BE2C (cell line): ENCODE results near the gene PRKCZ.

Source experiments
- DNase-seq: peaks from one replicate; pipeline ENCODE4 v3.0.0-alpha.2; 2020
- H3K27me3 ChIP-seq: fragments of 250-450 bp; sonication (Bioruptor Pico); 2 replicates; pipeline ENCODE4 v1.5.1; 2020; ENCODE audit warnings: mild to moderate bottlenecking
- H3K36me3 ChIP-seq: fragments of 250-450 bp; sonication (Bioruptor Pico); 2 replicates; pipeline ENCODE4 v1.5.1; 2020; ENCODE audit warnings: mild to moderate bottlenecking
- H3K4me1 ChIP-seq: fragments of 250-450 bp; sonication (Bioruptor Pico); 2 replicates; pipeline ENCODE4 v1.5.1; 2020
- H3K4me3 ChIP-seq: 2 replicates; pipeline ENCODE4 v1.5.1; 2011; ENCODE audit warnings: low read depth, low read length
- H3K9me3 ChIP-seq: fragments of 250-450 bp; sonication (Bioruptor Pico); 2 replicates; pipeline ENCODE4 v1.5.1; 2020
- TF ChIP-seq, protein P1 (sequence below): IDR thresholded peaks from 2 replicates; pipeline ENCODE4 v1.5.1; 2012; ENCODE audit warnings: mild to moderate bottlenecking, low read depth, low read length

The PRKCZ gene

DNA sequence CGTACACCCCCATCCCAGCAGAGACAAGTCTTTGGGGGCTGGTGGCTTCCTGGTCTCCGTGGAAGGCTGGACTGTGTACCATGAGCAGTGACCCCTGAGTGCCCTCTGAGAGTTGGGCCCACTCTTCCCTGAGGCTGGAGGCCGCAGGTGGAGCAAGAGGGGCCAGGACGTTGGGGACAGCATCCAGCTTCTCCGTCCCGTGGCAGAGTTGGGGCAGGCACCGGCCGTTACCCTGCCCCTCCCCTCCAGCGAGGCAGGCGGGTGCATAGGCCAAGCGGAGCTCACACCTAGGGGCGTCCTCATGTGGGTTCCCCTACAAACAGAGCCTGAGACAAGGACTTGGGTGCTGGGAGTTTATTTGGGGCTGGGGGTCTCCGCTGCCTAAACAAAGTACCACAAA is 17.0 kb upstream of the PRKCZ start:
- no peak for DNase-seq
- no peaks in the 10 kb centered on the region for H3K4me1 ChIP-seq
- H3K9me3 ChIP-seq: no peaks in the 10 kb centered on the region
- H3K4me3 ChIP-seq: no peak overlapping the region
- peaks cover 43% of the 10 kb centered on the region for H3K27me3 ChIP-seq
- TF ChIP-seq, protein P1, sequence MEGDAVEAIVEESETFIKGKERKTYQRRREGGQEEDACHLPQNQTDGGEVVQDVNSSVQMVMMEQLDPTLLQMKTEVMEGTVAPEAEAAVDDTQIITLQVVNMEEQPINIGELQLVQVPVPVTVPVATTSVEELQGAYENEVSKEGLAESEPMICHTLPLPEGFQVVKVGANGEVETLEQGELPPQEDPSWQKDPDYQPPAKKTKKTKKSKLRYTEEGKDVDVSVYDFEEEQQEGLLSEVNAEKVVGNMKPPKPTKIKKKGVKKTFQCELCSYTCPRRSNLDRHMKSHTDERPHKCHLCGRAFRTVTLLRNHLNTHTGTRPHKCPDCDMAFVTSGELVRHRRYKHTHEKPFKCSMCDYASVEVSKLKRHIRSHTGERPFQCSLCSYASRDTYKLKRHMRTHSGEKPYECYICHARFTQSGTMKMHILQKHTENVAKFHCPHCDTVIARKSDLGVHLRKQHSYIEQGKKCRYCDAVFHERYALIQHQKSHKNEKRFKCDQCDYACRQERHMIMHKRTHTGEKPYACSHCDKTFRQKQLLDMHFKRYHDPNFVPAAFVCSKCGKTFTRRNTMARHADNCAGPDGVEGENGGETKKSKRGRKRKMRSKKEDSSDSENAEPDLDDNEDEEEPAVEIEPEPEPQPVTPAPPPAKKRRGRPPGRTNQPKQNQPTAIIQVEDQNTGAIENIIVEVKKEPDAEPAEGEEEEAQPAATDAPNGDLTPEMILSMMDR: no peak
- H3K36me3 ChIP-seq: no peaks in the 10 kb centered on the region

DNA sequence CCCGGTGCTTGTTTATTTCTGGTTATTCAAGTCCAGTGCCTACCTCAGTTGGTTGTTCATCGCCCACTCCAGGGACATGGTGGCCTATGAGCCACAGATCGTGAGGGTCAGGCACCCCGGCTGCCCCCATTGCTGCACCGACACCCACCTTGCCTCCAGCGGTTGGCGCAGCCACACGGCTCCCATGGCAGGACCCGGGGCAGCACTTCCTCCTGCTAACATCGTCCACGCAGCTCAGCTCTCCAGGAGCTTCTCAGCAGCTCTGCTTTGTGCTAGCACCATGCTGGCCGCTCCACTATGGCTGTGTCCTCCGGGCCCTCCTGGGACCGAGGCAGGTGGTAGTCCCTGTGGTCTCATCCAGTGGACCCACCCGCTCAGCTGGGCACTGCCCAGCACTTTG is 13.9 kb upstream of the PRKCZ start:
- Histone ChIP-seq H3K27me3 (peaks cover 55% of the 10 kb centered on the region), H3K4me1 (no peaks in the 10 kb centered on the region)
- no peak for DNase-seq

DNA sequence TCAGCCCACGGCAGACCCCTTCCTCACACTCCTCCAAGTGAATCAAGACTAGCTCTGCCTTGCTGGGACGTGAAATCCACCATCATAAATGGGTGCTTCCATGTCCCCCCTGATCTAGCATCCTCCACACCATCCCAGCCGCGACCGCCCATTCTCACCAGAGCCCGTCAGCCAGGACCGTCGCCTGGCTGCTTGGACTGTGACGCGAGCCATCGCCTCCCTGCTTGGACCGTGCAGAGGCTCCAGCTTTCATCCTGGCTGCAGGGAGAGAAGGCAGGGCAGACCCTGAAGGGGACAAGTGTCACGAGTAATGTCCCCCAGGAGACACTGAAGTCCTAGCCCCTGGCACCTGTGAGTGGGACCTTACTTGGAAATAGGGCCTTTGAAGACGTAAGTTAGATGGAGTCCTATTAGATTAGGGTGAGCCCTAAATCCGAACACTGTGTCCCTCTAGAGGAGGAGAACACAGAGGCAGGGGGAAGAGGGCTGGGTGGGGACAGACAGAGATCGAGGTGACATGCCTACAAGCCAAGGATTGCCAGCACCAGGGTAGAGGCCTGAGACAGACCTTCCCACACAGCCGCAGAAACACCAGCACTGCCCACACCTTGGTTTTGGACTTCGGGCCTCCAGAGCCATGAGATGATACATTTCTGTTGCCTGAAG is 12.8 kb upstream of the PRKCZ start:
- Histone ChIP-seq H3K4me3 (no peak overlapping the region), H3K9me3 (no peaks in the 10 kb centered on the region), H3K27me3 (peaks cover 47% of the 10 kb centered on the region), H3K4me1 (no peaks in the 10 kb centered on the region), H3K36me3 (no peaks in the 10 kb centered on the region)
- TF ChIP-seq, protein P1: no peak
- DNase-seq: no peak

More for the DNA sequence above, 13.9 kb upstream of the PRKCZ start:
- Histone ChIP-seq H3K36me3 (no peaks in the 10 kb centered on the region), H3K4me3 (no peak overlapping the region), H3K9me3 (no peaks in the 10 kb centered on the region)
- TF ChIP-seq, protein P1: no peak

DNA sequence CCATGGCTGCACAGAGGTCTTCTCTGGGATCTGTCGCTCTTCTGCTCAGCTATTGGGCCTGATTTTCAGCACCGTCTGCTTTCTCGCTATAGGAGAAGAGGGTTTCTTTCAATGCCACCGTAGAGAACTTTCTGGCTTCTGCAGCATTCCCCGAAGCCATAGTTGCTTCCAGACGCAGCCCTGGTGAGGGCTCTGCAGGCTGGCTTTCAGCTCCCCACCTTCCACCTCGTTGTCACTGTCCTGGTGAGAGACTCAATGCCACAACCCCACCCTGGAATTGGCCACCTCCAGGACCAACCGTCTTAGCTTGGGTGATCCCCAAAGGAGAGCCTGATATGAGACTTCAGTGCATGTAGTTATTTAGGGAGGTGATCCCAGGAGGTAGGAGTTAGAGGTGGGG is 12.0 kb upstream of the PRKCZ start:
- no peaks in the 10 kb centered on the region for H3K4me1 ChIP-seq
- no peaks in the 10 kb centered on the region for H3K36me3 ChIP-seq
- H3K9me3 ChIP-seq: no peaks in the 10 kb centered on the region
- DNase-seq: no peak
- peaks cover 45% of the 10 kb centered on the region for H3K27me3 ChIP-seq
- H3K4me3 ChIP-seq: no peak overlapping the region
- TF ChIP-seq, protein P1: no peak

DNA sequence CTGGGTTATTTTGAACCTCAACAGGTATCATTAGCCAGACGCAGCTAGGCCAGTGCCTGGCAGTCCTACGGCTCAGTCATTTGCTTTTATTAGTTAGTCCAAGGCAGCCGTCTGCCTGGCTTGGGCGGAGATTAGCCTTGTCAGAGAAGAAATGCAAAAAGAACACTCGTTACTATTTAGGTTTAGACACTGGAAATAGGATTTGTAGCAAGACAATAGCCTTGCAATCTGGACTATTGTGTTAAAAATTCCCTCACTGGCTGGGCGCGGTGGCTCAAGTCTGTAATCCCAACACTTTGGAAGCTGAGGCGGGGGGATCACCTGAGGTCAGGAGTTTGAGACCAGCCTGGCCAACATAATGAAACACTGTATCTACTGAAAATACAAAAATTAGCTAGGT is 11.0 kb upstream of the PRKCZ start:
- Histone ChIP-seq H3K4me1 (no peaks in the 10 kb centered on the region), H3K9me3 (no peaks in the 10 kb centered on the region), H3K4me3 (no peak overlapping the region), H3K27me3 (peaks cover 36% of the 10 kb centered on the region), H3K36me3 (no peaks in the 10 kb centered on the region)
- TF ChIP-seq, protein P1: no peak
- no peak for DNase-seq

DNA sequence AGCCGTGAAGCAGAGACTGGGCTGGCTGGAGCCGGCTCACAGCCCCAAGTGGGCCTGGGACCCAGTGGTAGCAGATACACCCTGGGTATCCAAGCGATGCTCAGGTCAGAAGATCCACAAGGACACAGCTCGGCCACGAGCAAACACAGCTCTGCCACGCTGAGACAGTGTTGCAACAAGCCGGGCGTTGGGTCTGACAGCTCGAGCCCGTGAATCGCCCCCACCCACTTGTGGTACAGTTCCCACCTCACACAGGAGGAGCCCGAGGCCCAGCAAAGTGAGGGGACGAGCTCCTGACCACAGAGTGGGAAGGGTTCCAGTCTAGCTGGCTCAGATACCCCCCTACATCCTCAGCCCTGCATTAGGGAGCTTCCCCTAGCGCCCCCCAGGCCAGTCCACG is 8.9 kb upstream of the PRKCZ start:
- TF ChIP-seq, protein P1: no peak
- no peaks in the 10 kb centered on the region for H3K4me1 ChIP-seq
- DNase-seq: no peak
- peaks cover 40% of the 10 kb centered on the region for H3K27me3 ChIP-seq
- H3K36me3 ChIP-seq: no peaks in the 10 kb centered on the region
- no peaks in the 10 kb centered on the region for H3K9me3 ChIP-seq
- H3K4me3 ChIP-seq: no peak overlapping the region
